Muscle of leg (tissue), 11 donors: ENCODE results near the gene SLC17A3. TPM values are rescaled to one million over a fixed set of nuclear protein-coding genes. Genes with fewer than 3 reads are reported as not detected.
A peak's percentile ranks its signal among the peaks of the same experiment; 100 is the strongest.

Source experiments
- DNase-seq: peaks from one replicate; pipeline ENCODE4 v3.0.0; 2013
- H3K27ac ChIP-seq: one replicate; pipeline ENCODE4 v1.5.1; 2013; ENCODE audit warnings: mild to moderate bottlenecking, low read length, control low read depth
- H3K27me3 ChIP-seq: one replicate; pipeline ENCODE4 v1.6.1; 2013; ENCODE audit warnings: low read length; ENCODE audit not compliant: control insufficient read depth, insufficient read depth
- H3K36me3 ChIP-seq: one replicate; pipeline ENCODE4 v1.6.1; 2013; ENCODE audit warnings: low read length; ENCODE audit not compliant: control insufficient read depth, insufficient read depth
- H3K4me1 ChIP-seq: one replicate; pipeline ENCODE4 v1.6.1; 2013; ENCODE audit warnings: low read length; ENCODE audit not compliant: control insufficient read depth, insufficient read depth
- H3K4me3 ChIP-seq: one replicate; pipeline ENCODE4 v1.5.1; 2013; ENCODE audit warnings: low read length, control low read depth
- H3K9me3 ChIP-seq: replicated peaks from 2 replicates; pipeline ENCODE4 v1.6.1; 2013; ENCODE audit warnings: low read depth, low read length; ENCODE audit not compliant: control insufficient read depth
- WGBS: methylation state at CpG from one replicate; pipeline ENCODE4 v1.1.5; 2013; ENCODE audit warnings: missing lambda C conversion rate; ENCODE audit not compliant: insufficient coverage; 5-methylcytosine and 5-hydroxymethylcytosine counted together
- polyA plus RNA-seq, 8 donors: library from polyadenylated mRNA; unstranded; fragments of 120-200 nt; gene quantifications; one replicate each; pipeline versions ENCODE4 v1.2.1 to v1.2.3, GENCODE V29; 2013; ENCODE audit warnings: inconsistent platforms in 1 of 8, low replicate concordance in 1 of 8; ENCODE audit not compliant: insufficient read length in 8 of 8, insufficient read depth in 1 of 8
- total RNA-seq: library from RNA; stranded (reverse); fragments of 120-200 nt; gene quantifications from one replicate; pipeline ENCODE4 v1.2.4, GENCODE V29; 2013

SLC17A3 gene
- total and polyA plus RNA-seq, 9 donors = 0.16 to 0.69 TPM; not detected in 7

DNA sequence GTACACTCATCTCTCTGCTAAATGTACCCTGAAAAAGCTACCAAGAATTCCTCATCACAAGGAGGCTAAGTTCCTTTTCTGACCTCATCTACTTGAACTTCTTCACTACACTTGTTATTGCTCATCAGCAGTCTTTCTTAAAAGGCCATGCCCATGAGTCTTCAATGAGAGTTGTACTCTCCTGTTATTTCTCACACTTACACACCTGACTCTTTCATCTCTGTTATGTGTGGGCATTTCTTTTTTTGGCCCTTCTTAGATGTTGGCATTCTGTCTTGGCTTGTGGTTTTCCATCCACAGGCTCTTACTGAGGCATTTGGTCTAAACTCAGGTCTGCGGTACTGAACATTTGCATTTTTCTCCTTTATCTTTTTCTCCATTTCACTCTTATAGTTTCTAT, 31.5 kb downstream of the SLC17A3 start:
- WGBS = no CpG with 5 or more reads among the region's 1 CpG
- H3K9me3 ChIP-seq = no peaks in the 10 kb centered on the region
- no peak for DNase-seq
- no peak overlapping the region for H3K4me3 ChIP-seq
- H3K36me3 ChIP-seq = no peaks in the 10 kb centered on the region
- H3K27me3 ChIP-seq = no peaks in the 10 kb centered on the region
- no peak overlapping the region for H3K27ac ChIP-seq
- no peaks in the 10 kb centered on the region for H3K4me1 ChIP-seq

DNA sequence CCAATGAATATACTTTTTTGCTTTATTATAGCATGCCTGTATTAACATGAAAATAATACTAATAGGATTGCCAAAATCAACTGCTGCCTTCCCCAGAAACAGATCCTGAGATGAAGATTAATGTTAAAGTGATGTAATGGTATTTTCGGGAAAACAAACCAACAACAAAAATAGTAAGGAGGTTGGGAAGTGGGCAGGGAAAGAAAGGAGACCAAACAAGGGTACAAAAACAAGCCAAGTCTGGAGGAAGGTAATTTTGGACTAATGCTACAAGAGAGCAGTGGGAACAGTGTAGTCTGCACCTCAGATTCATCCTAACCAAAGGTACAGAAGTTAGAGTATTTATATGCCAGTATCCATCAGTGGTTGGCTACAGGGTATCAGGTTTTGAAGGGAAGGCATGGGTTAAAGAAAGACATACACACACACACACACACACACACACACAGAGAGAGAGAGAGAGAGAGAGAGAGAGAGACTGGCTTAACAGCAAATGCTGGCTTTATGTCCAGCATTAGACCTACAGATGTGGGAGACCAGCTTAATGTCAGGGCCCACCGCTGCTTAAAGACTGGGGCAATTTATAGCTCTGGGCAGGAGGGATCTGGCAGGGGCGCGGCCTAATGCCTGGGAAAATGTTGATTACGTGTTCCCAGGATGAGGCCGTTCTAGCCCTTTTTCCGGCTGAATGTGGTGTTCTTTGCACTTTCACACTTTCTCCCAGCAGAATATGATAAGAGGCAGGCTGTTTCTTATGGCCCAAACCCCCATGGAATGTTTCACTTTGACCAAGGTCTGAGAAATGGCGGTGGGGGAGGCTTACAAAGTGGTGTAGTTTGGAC, 38.4 kb downstream of the SLC17A3 start:
- H3K36me3 ChIP-seq = no peaks in the 10 kb centered on the region
- DNase-seq = no peak
- no peak overlapping the region for H3K27ac ChIP-seq
- 0% methylated on average over 1 of the region's 8 CpGs for WGBS
- H3K9me3 ChIP-seq = no peaks in the 10 kb centered on the region
- H3K4me1 ChIP-seq = no peaks in the 10 kb centered on the region
- H3K4me3 ChIP-seq = no peak overlapping the region
- no peaks in the 10 kb centered on the region for H3K27me3 ChIP-seq

DNA sequence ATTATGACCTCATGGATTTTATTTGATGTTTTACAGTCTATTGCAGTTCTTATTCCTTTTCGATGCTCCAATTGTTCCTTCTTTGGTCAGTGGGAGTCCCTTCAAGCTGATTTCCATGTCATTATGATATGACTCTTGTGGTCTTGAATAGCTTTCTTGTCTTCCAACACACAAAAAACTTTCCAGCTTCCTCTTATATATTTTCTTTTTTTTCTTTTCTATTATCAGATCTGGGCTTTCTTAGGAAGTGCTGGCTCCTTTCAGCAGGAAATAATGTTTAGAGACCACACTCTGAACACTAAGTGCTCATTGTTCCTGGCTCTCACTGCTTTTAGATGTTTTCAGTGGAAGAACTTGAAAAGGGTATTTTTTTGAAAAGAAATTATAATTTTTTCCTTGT, 39.1 kb downstream of the SLC17A3 start:
- Histone ChIP-seq H3K4me1 (no peaks in the 10 kb centered on the region), H3K27me3 (no peaks in the 10 kb centered on the region), H3K4me3 (no peak overlapping the region), H3K36me3 (no peaks in the 10 kb centered on the region), H3K27ac (no peak overlapping the region), H3K9me3 (no peaks in the 10 kb centered on the region)
- peak; percentile 11 for DNase-seq
- no CpG with 5 or more reads among the region's 1 CpG for WGBS

DNA sequence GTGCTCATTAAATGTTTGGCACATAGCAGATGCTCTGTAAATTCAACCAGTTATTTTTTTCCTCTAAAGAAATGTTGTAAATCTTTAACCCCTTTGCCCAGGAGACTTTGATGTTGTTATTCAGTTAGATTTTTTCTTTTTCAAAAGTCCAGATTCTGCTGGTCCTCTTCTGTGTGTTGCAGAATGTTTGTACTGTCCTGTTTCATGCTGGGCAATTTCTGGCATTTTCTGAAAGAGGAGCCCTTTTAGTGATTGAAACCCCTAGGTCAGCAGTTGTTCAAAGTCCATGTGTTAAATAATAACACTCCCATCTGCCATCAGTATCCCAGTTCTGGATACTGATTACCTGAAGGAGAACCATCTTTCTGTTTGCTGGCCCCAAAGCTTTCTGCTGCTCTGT, 40.9 kb downstream of the SLC17A3 start:
- DNase-seq = no peak
- Histone ChIP-seq H3K4me3 (no peak overlapping the region), H3K27me3 (no peaks in the 10 kb centered on the region), H3K27ac (no peak overlapping the region), H3K9me3 (no peaks in the 10 kb centered on the region), H3K4me1 (no peaks in the 10 kb centered on the region), H3K36me3 (no peaks in the 10 kb centered on the region)

DNA sequence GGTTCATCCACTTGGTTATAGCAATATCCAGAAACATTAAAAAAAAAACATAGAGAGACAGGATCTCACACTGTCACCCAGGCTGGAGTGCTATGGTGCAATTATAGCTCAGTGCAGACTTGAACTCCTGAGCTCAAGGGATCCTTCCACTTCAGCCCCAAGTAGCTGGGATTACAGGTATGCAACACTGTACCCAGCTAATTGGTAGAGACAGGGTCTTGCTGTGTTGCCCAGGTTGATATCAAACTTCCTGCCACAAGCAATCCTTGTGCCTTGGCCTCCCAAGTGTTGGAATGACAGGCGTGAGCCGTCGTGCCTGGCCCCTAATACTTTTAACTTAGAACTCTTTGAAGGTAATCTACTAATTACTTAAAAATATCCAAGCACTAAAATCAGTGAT, 41.4 kb downstream of the SLC17A3 start:
- no peaks in the 10 kb centered on the region for H3K4me1 ChIP-seq
- no peak for DNase-seq
- no CpG with 5 or more reads among the region's 3 CpGs for WGBS
- no peak overlapping the region for H3K27ac ChIP-seq
- no peak overlapping the region for H3K4me3 ChIP-seq
- H3K36me3 ChIP-seq = no peaks in the 10 kb centered on the region
- H3K27me3 ChIP-seq = no peaks in the 10 kb centered on the region
- H3K9me3 ChIP-seq = no peaks in the 10 kb centered on the region

DNA sequence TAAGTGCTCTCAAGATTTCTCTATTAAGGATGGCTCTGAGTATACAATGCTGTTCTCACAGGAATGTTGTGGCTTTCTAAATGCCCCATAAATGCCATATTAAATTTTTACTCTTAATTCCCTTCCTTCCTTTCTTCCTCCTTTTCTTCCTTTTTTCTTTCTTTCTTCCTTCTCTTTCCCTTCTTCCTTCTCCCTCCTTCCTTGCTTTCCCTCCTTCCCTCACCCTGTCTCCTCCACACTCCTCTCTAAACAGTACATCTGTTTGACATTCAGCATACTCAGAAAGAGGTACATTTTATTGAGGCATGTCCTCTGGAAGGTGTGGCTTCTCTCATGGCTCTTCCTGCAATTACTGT, 41.8 kb downstream of the SLC17A3 start:
- Histone ChIP-seq H3K36me3 (no peaks in the 10 kb centered on the region), H3K4me1 (no peaks in the 10 kb centered on the region), H3K9me3 (no peaks in the 10 kb centered on the region), H3K27ac (no peak overlapping the region), H3K4me3 (no peak overlapping the region), H3K27me3 (no peaks in the 10 kb centered on the region)
- no peak for DNase-seq

DNA sequence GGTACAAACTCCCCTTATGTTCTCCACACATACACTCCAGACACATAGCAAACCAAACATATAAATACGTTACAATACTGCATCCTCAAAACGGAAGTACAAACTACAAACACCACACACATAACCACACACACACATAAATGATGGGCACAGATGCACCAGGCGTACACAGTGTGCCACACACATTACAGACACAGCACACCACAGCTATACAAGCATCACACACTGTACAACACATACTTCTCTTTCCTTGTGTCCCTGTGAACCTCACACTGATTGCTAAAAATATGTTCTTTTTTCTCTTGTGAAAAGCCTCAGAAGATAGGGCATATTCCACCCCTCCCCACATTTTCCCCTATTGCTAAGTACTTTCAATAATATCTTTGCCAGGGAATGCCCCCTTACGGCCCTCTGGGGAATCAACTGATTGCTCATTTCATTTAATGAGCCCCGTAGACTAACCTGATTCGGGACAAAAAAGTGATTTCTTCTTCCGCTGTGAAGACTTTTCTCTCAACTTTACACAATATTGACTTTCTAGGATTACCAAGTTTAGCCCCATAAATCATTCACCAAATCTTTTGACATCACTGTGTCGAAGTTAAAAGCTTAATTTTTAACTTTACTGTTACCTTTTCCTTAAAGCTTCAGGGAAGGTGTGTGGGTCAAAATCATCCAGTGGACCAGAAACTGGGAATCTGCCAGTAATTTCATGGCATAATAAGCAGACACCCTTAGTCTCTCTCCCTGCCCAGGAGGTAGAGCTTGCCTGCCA, 42.3 kb downstream of the SLC17A3 start, which contains the start of gene SLC17A1:
Gene SLC17A1, minus strand, starts transcription at position 521 of the 775 bp plus-strand sequence. CDS start 1,495 bp downstream, outside the sequence.
- Histone ChIP-seq H3K4me1 (no peaks in the 10 kb centered on the region), H3K27ac (no peak within 1 kb of the TSS), H3K27me3 (no peaks in the 10 kb centered on the region), H3K4me3 (no peak within 1 kb of the TSS), H3K36me3 (no peaks in the 10 kb centered on the region), H3K9me3 (no peaks in the 10 kb centered on the region)
- no peak for DNase-seq
- 63% methylated on average over 6 of the region's 8 CpGs for WGBS

DNA sequence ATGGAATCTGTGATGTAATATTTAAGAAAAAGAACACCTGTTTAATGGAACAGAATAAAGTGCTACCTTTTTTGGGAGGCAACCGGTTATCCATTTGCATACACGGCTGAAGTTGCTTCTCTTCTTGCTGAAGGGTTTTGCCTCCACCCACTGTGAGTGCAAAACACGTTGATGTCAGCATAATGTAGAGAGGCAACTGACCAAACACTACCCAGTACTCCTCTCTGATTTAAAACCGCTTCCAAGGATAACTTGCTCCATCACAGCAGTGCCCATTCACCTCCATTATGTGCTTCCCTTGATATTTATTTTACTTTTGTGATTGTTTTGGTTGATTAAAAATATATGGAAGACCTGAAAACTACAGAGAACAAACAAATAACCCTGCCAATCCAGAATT, 43.6 kb downstream of the SLC17A3 start:
- H3K27ac ChIP-seq = no peak overlapping the region
- H3K4me1 ChIP-seq = no peaks in the 10 kb centered on the region
- H3K27me3 ChIP-seq = no peaks in the 10 kb centered on the region
- H3K36me3 ChIP-seq = no peaks in the 10 kb centered on the region
- no peak overlapping the region for H3K4me3 ChIP-seq
- DNase-seq = no peak
- no peaks in the 10 kb centered on the region for H3K9me3 ChIP-seq
- no CpG with 5 or more reads among the region's 4 CpGs for WGBS

DNA sequence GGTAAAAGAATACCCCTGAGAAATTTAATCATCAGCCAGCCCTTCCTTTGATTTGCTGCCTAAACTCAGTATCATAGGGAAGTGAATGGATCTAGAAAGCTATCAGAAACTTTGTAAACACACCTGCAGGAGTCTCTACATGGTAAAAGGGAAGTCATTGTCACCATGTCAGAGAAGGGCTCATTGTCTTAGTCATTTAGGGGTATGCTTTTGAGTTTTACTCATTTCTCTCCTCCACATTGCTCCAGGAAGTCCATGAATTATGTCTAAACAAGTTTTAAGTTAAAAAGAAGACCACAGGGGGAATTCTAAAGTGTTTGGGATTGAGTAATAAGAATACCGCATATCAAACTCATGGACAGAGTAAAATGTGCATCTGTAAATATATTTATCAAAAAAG, 44.7 kb downstream of the SLC17A3 start:
- Histone ChIP-seq H3K27me3 (no peaks in the 10 kb centered on the region), H3K9me3 (no peaks in the 10 kb centered on the region), H3K27ac (no peak overlapping the region), H3K4me3 (no peak overlapping the region), H3K4me1 (no peaks in the 10 kb centered on the region), H3K36me3 (no peaks in the 10 kb centered on the region)
- no peak for DNase-seq
- no CpG with 5 or more reads among the region's 1 CpG for WGBS

DNA sequence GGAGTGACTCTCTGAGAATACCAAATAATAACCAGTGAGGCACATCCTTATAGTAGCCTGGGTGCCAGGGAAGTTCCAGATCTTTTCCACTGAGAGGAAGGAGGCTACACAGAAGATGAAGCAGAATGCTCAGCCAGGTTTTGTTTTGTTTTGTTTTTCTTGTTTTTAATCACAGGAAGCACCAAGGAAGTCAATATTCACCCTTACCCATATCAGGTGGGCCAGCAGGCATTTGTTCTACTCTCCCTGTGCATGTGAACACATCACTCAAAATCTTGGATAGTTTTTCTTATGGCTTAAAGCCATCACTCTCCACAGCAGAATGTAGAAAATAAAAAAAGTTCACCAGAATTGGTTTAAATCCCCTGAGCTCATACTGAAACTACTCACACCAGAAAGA, 52.7 kb downstream of the SLC17A3 start:
- Histone ChIP-seq H3K27ac (no peak overlapping the region), H3K36me3 (no peaks in the 10 kb centered on the region), H3K27me3 (no peaks in the 10 kb centered on the region), H3K4me3 (no peak overlapping the region), H3K9me3 (no peaks in the 10 kb centered on the region), H3K4me1 (no peaks in the 10 kb centered on the region)
- no peak for DNase-seq
